ENCODE data around the gene BRCC3. TPM values are rescaled to one million over a fixed set of nuclear protein-coding genes. Genes with fewer than 3 reads are reported as not detected.

Gene BRCC3
- total and polyA plus RNA-seq, 2 of the 13 experiments (the other 11 are each of a cell fraction or from before 2014, with no cell fraction given) = 19.8 to 24.3 TPM

DNA sequence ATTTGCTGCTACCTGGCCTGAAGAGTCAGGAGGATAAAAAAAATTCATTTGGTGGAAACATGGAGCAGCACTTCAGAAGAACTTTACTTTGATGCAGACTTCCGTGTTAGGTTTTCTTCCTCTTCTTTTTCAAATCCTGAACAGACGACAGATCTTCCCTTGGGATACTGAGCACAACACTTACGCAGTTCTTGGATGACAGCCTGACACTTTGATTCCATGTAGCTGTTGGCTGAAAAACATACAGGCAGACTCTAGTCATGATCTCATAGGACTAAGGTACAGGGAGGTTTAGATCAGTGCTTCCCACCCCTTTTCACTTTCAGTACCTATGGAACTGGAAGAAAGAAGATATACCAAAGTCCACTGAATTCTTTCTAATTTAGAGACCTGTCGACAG is 9.5 kb upstream of the BRCC3 start:
- Histone ChIP-seq H2AFZ (ENCODE audit: low read length) (no peak overlapping the region), H4K20me1 (ENCODE audit: insufficient read depth, low read length) (no peaks in the 10 kb centered on the region), H3K27ac (ENCODE audit: extremely low read length, insufficient read depth, low read length) (no peak overlapping the region), H3K79me2 (ENCODE audit: insufficient read depth, low read length) (no peaks in the 10 kb centered on the region), H3K9me3 (ENCODE audit: low read length) (no peaks in the 10 kb centered on the region), H3K27me3 (ENCODE audit: control insufficient read depth in 1 of 2, insufficient read depth in 2 of 2, low read length in 2 of 2) (no peaks in the 10 kb centered on the region), H3K4me3 (replicated peaks in 1 of 3; ENCODE audit: insufficient read depth in 1 of 3, low read depth in 2 of 3, low read length in 3 of 3) (no peak overlapping the region), H3K4me1 (ENCODE audit: insufficient read depth, low read length) (peaks cover 10% of the 10 kb centered on the region), H3K9ac (ENCODE audit: insufficient read depth, low read depth, low read length) (no peak overlapping the region), H3K4me2 (ENCODE audit: low read depth, low read length) (no peak overlapping the region), H3K36me3 (replicated peaks in 1 of 2; ENCODE audit: control insufficient read depth in 1 of 2, insufficient read depth in 2 of 2, low read length in 2 of 2) (no peaks in the 10 kb centered on the region)
- intact Hi-C loops (cut with micrococcal nuclease; ENCODE audit: unreplicated experiment) (no loop called here), in situ Hi-C loops (cut with HindIII; ENCODE audit: extremely low pct_ligation_motif_present, low pct_unique_long_range_greater_than_20kb) (no loop called here)
- ATAC-seq (no peak), DNase-seq (ENCODE audit: low spot score) (no peak), FAIRE-seq (no peak)
- TF ChIP-seq PHB2 (IDR thresholded peaks at IDR 0.05; ENCODE audit: partially characterized antibody) = no peak
- TF ChIP-seq NFE2 (CRISPR knock-in tag; IDR thresholded peaks at IDR 0.05) = no peak
- no peak for TF ChIP-seq ZNF761 (CRISPR knock-in tag; conservative IDR thresholded peaks at IDR 0.05)
- ChIA-PET POLR2A (no interaction called here), CTCF (ENCODE audit: low intra/inter-chr PET ratio, low total read pairs) (no interaction called here)
- BruUV-seq (replicated peaks) = no TSS peak
- WGBS (ENCODE audit: low lambda C conversion rate) = 98% methylated on average over 4 of the region's 4 CpGs

DNA sequence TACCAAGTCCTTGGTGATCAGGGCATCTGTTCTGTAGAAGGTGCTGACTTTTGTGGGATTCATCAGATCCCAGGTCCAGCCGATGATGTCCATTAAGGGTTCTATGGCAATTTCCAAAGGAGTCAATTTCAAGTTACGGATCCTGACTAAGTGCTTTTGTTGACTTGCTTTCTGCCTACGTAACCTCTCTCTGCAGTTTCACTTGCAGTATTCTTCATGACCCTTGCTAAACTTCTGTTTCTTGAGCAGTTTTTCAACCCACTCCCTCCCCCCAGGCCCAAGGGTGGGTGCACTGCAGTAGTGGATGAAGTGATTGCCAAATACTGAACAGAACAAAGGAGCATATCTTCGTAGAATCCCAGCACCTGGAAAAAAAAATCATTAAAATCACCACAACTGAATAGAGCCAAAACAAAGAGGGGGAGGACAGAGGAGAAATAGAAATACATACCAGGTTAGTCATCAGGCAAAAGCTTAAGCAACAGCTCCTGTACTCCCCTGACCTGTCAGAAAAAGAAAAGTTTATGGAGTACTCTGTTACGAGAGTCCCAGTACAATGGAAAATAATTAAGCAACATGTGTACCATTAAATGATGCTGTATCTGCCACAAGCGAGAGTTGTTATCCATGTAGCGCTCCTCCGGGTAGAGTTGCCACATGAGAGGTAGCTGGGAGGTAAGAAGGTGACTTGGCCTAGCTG is 6.1 kb upstream of the BRCC3 start:
- FAIRE-seq (no peak), DNase-seq (ENCODE audit: low spot score) (no peak), ATAC-seq (no peak)
- Histone ChIP-seq H2AFZ (ENCODE audit: low read length) (no peak overlapping the region), H3K4me1 (ENCODE audit: insufficient read depth, low read length) (peaks cover 22% of the 10 kb centered on the region), H3K36me3 (replicated peaks in 1 of 2; ENCODE audit: control insufficient read depth in 1 of 2, insufficient read depth in 2 of 2, low read length in 2 of 2) (no peaks in the 10 kb centered on the region), H3K9ac (ENCODE audit: insufficient read depth, low read depth, low read length) (no peak overlapping the region), H3K9me3 (ENCODE audit: low read length) (no peaks in the 10 kb centered on the region), H3K27me3 (ENCODE audit: control insufficient read depth in 1 of 2, insufficient read depth in 2 of 2, low read length in 2 of 2) (no peaks in the 10 kb centered on the region), H3K79me2 (ENCODE audit: insufficient read depth, low read length) (peaks cover 10% of the 10 kb centered on the region), H3K27ac (ENCODE audit: extremely low read length, insufficient read depth, low read length) (no peak overlapping the region), H4K20me1 (ENCODE audit: insufficient read depth, low read length) (no peaks in the 10 kb centered on the region), H3K4me3 (replicated peaks in 1 of 3; ENCODE audit: insufficient read depth in 1 of 3, low read depth in 2 of 3, low read length in 3 of 3) (no peak overlapping the region), H3K4me2 (ENCODE audit: low read depth, low read length) (no peak overlapping the region)
- ChIA-PET CTCF (ENCODE audit: low intra/inter-chr PET ratio, low total read pairs) (no interaction called here), POLR2A (no interaction called here)
- in situ Hi-C loops (cut with HindIII; ENCODE audit: extremely low pct_ligation_motif_present, low pct_unique_long_range_greater_than_20kb) (no loop called here), intact Hi-C loops (cut with micrococcal nuclease; ENCODE audit: unreplicated experiment) (no loop called here)
- WGBS (ENCODE audit: low lambda C conversion rate) = 84% methylated on average over 8 of the region's 8 CpGs
- BruUV-seq (replicated peaks) = no TSS peak
- no peak for TF ChIP-seq TSC22D2 (CRISPR knock-in tag; IDR thresholded peaks at IDR 0.05; ENCODE audit: borderline replicate concordance)
- no peak for TF ChIP-seq ZBTB7A (CRISPR knock-in tag; IDR thresholded peaks at IDR 0.05)
- no peak for TF ChIP-seq ZNF761 (CRISPR knock-in tag; conservative IDR thresholded peaks at IDR 0.05)
- no peak for TF ChIP-seq KMT2B (CRISPR knock-in tag; IDR thresholded peaks at IDR 0.05)
- no peak for TF ChIP-seq ZNF770 (CRISPR knock-in tag; IDR thresholded peaks at IDR 0.05)
- TF ChIP-seq MTF2 (CRISPR knock-in tag; IDR thresholded peaks at IDR 0.05; ENCODE audit: borderline replicate concordance) = no peak
- TF ChIP-seq ZNF644 (CRISPR knock-in tag; IDR thresholded peaks at IDR 0.05; ENCODE audit: low read depth) = no peak
- TF ChIP-seq ZNF746 (CRISPR knock-in tag; IDR thresholded peaks at IDR 0.05) = no peak
- no peak for TF ChIP-seq ZNF513 (CRISPR knock-in tag; conservative IDR thresholded peaks at IDR 0.05)
- no peak for TF ChIP-seq KLF9 (CRISPR knock-in tag; IDR thresholded peaks at IDR 0.05; ENCODE audit: low read depth)
- no peak for TF ChIP-seq FOSL1 (CRISPR knock-in tag; IDR thresholded peaks at IDR 0.05; ENCODE audit: borderline replicate concordance)
- no peak for TF ChIP-seq KAT2B (IDR thresholded peaks at IDR 0.05; ENCODE audit: borderline replicate concordance, low read depth, low read length)

All from HepG2 (cell line).